IPS DF 6.9 (cell line): ENCODE measurements around the gene BCL7A.

Source experiments
- DNase-seq: peaks from one replicate; pipeline ENCODE4 v3.0.0-alpha.2; 2013; ENCODE audit warnings: low read depth, low spot score
- H3K27ac ChIP-seq: one replicate; pipeline ENCODE4 v1.5.1; 2013; ENCODE audit warnings: low read length, control low read depth
- H3K27me3 ChIP-seq: 2 replicates; pipeline ENCODE4 v1.6.1; 2013; ENCODE audit warnings: mild to moderate bottlenecking, low read length; ENCODE audit not compliant: control insufficient read depth, insufficient read depth
- H3K36me3 ChIP-seq: 2 replicates; pipeline ENCODE4 v1.6.1; 2013; ENCODE audit warnings: low read length; ENCODE audit not compliant: control insufficient read depth, insufficient read depth
- H3K4me1 ChIP-seq: 2 replicates; pipeline ENCODE4 v1.6.1; 2013; ENCODE audit warnings: low read length; ENCODE audit not compliant: control insufficient read depth, insufficient read depth
- H3K4me3 ChIP-seq: 2 replicates; pipeline ENCODE4 v1.5.1; 2013; ENCODE audit warnings: mild to moderate bottlenecking, low read length
- H3K9me3 ChIP-seq: 2 replicates; pipeline ENCODE4 v1.6.1; 2013; ENCODE audit warnings: low read length, inconsistent platforms; ENCODE audit not compliant: control insufficient read depth, insufficient read depth
- WGBS: extraction: QIAGEN DNeasy Blood & Tissue Kit; methylation state at CpG from one replicate; pipeline ENCODE4 v1.1.7; 2013; ENCODE audit warnings: mixed read lengths, missing lambda C conversion rate; ENCODE audit not compliant: insufficient read length, insufficient coverage; 5-methylcytosine and 5-hydroxymethylcytosine counted together

The BCL7A gene

GRCh38 chr12:122107261-122107660, 85.6 kb downstream of the BCL7A start:
- no peak overlapping the region for H3K27ac ChIP-seq
- no peaks in the 10 kb centered on the region for H3K4me1 ChIP-seq
- H3K4me3 ChIP-seq: no peak overlapping the region
- no peaks in the 10 kb centered on the region for H3K9me3 ChIP-seq
- H3K27me3 ChIP-seq: no peaks in the 10 kb centered on the region
- DNase-seq: no peak
- no CpG with 5 or more reads among the region's 6 CpGs for WGBS
- no peaks in the 10 kb centered on the region for H3K36me3 ChIP-seq

GRCh38 chr12:122111089-122111641, 89.5 kb downstream of the BCL7A start:
- Histone ChIP-seq H3K27ac (no peak overlapping the region), H3K4me3 (no peak overlapping the region), H3K9me3 (no peaks in the 10 kb centered on the region), H3K27me3 (no peaks in the 10 kb centered on the region), H3K36me3 (no peaks in the 10 kb centered on the region), H3K4me1 (no peaks in the 10 kb centered on the region)
- WGBS: no CpG with 5 or more reads among the region's 2 CpGs
- DNase-seq: no peak
